Thoracic aorta (tissue), 2 donors: Measurements from ENCODE around the gene BCKDHB. TPM values are rescaled to one million over a fixed set of nuclear protein-coding genes. Genes with fewer than 3 reads are reported as not detected.

ENCODE experiments used
- ATAC-seq: fragments of 150-250 bp; one replicate; pipeline ENCODE4 v1.8.0; 2017; ENCODE audit warnings: low read depth; ENCODE audit not compliant: insufficient number of reproducible peaks, low FRiP score
- DNase-seq: peaks from one replicate; pipeline ENCODE4 v3.0.0-alpha.2; 2020; ENCODE audit warnings: low spot score
- H3K27ac ChIP-seq, 2 donors: fragments of 200-600 bp; sonication (generic); 1 replicate in 1 of 2; 2 replicates in 1 of 2; pipeline ENCODE4 v1.5.1; 2016; ENCODE audit warnings: mild to moderate bottlenecking in 2 of 2, moderate library complexity in 2 of 2
- H3K27me3 ChIP-seq: fragments of 200-600 bp; sonication (generic); replicated peaks from 2 replicates; pipeline ENCODE4 v1.6.0; 2016; ENCODE audit warnings: mild to moderate bottlenecking; ENCODE audit not compliant: insufficient read depth
- H3K36me3 ChIP-seq: fragments of 200-600 bp; sonication (generic); one replicate; pipeline ENCODE4 v1.5.1; 2016
- H3K4me1 ChIP-seq, 2 donors: fragments of 200-600 bp; sonication (generic); 1 replicate in 1 of 2; 2 replicates in 1 of 2; pipeline versions ENCODE4 v1.5.1 to v1.6.0; 2016; ENCODE audit warnings: low read depth in 2 of 2, mild to moderate bottlenecking in 1 of 2; ENCODE audit not compliant: control insufficient read depth in 1 of 2
- H3K4me3 ChIP-seq: fragments of 200-600 bp; sonication (generic); 2 replicates; pipeline ENCODE4 v1.5.1; 2016; ENCODE audit warnings: mild to moderate bottlenecking
- H3K9me3 ChIP-seq: fragments of 200-600 bp; sonication (generic); 2 replicates; pipeline ENCODE4 v1.5.1; 2016
- CTCF ChIP-seq: fragments of 200-600 bp; sonication (generic); IDR thresholded peaks from one replicate; pipeline ENCODE4 v1.5.1; 2019; ENCODE audit warnings: antibody characterized with exemption
- total RNA-seq, 2 donors: library from RNA; depleted of rRNA; stranded (reverse); fragments of >200 nt; gene quantifications; one replicate each; pipeline versions ENCODE4 v1.1.0 to v1.2.3, GENCODE V29; 2016

BCKDHB gene
- total RNA-seq, 2 donors from 2014 or later = 14.1 to 22.1 TPM

- peaks cover 2 to 5% of the 10 kb centered on the region in 2 donors for H3K4me1 ChIP-seq
- H3K4me3 ChIP-seq = no peak overlapping the region
- no peak overlapping the region for H3K27ac ChIP-seq
- no peaks in the 10 kb centered on the region for H3K36me3 ChIP-seq
- no peak for ATAC-seq
- no peaks in the 10 kb centered on the region for H3K27me3 ChIP-seq
- no peak for TF ChIP-seq CTCF
- no peaks in the 10 kb centered on the region for H3K9me3 ChIP-seq
- DNase-seq = no peak
Observed at GRCh38 chr6:80329496-80329895, 223.0 kb downstream of the BCKDHB start.

- Histone ChIP-seq H3K36me3 (no peaks in the 10 kb centered on the region), H3K9me3 (no peaks in the 10 kb centered on the region), H3K27me3 (no peaks in the 10 kb centered on the region), H3K4me3 (no peak overlapping the region), H3K4me1 (peaks cover 2 to 5% of the 10 kb centered on the region in 2 donors), H3K27ac (no peak overlapping the region)
- DNase-seq (no peak), ATAC-seq (no peak)
- no peak for TF ChIP-seq CTCF
Observed at GRCh38 chr6:80330961-80331360, 224.5 kb downstream of the BCKDHB start.

- ATAC-seq (no peak), DNase-seq (no peak)
- no peaks in the 10 kb centered on the region for H3K36me3 ChIP-seq
- H3K27me3 ChIP-seq = no peaks in the 10 kb centered on the region
- no peak overlapping the region for H3K4me3 ChIP-seq
- H3K9me3 ChIP-seq = no peaks in the 10 kb centered on the region
- H3K27ac ChIP-seq = no peak overlapping the region
- peaks cover 2 to 5% of the 10 kb centered on the region in 2 donors for H3K4me1 ChIP-seq
- TF ChIP-seq CTCF = no peak
Observed at GRCh38 chr6:80331522-80331921, 225.1 kb downstream of the BCKDHB start.

- Histone ChIP-seq H3K27me3 (no peaks in the 10 kb centered on the region), H3K36me3 (no peaks in the 10 kb centered on the region), H3K27ac (no peak overlapping the region), H3K9me3 (no peaks in the 10 kb centered on the region), H3K4me1 (peaks cover 2 to 5% of the 10 kb centered on the region in 2 donors), H3K4me3 (no peak overlapping the region)
- no peak for TF ChIP-seq CTCF
- no peak for DNase-seq
- ATAC-seq = no peak
Observed at GRCh38 chr6:80331974-80332373, 225.5 kb downstream of the BCKDHB start.

- ATAC-seq (no peak), DNase-seq (no peak)
- Histone ChIP-seq H3K4me1 (peaks cover 2 to 12% of the 10 kb centered on the region in 2 donors), H3K4me3 (no peak overlapping the region), H3K36me3 (no peaks in the 10 kb centered on the region), H3K27ac (no peak overlapping the region), H3K27me3 (no peaks in the 10 kb centered on the region), H3K9me3 (no peaks in the 10 kb centered on the region)
- TF ChIP-seq CTCF = no peak
Observed at GRCh38 chr6:80333342-80333741, 226.9 kb downstream of the BCKDHB start.
